ENCODE data around the gene ERN1. TPM values are rescaled to one million over a fixed set of nuclear protein-coding genes. Genes with fewer than 3 reads are reported as not detected.

The ERN1 gene
- total and polyA plus RNA-seq, 4 donors = 8.3 to 34.2 (median 19.4) TPM

DNA sequence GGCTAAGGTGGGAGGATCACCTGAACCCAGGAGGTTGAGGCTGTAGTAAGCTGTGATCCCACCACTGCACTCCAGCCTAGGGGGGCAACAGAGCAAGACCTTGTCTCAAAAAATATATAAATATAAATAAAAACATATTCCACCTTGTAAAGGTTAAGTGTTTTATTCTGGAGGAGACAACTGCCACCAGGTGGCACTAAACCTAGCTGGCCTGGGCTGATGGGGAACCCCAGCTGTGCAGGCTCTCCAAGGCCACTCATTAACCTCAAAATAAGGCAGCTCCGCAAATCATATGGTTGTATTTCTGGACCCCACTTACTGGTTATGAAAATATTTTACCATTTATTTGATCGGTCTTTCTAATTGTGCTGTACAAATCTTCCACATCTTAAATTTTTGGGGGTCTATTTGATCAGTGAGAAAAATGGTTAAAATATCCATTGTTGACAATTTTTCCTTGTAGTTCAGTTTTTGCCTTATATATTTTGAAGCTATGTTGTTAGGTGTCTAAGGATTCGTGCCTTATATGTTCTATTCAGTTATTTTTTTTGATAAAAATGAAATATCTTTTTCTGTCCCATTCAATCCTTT lies 101.0 kb downstream of the ERN1 start:
- peak; percentile 67 to 71 (median 68) for DNase-seq

DNA sequence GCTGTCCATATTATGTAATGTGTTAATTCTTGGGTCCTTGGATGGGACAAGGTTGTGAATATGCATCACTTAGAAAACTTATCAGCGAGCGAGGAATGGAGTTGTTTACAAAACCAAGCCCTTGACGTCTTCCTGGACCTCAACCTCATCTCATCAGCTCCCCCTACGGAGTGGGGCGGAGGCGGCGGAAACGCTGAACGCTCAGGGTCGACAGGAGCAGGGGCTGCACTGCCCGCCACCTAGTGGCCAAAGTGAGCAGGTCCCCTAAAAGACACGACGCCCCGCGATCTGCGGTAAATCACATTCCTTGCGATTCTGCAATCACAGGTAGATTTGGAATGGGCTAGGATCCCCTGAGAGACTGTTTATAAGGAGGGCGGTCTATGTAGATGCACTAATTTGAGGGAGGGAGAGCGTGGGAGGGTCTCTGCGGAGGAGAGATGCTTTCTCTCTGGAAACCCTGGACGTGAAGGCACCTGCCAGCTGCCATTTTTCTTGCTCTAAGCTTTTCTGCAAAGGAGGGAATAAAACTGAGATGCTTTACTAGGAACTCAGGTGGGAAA lies 104.1 kb downstream of the ERN1 start:
- DNase-seq (peak; percentile 69 to 80 (median 76)), ATAC-seq (ENCODE audit: insufficient read depth, low FRiP score) (peak; percentile 78)
- no peaks in the 10 kb centered on the region for H3K9me3 ChIP-seq (ENCODE audit: control insufficient read depth in 4 of 4, insufficient read depth in 3 of 4, low read length in 3 of 4)
- peak overlapping the region in 1 of 2 donors; percentile 54 for H3K27ac ChIP-seq (ENCODE audit: low read depth in 1 of 2, low read length in 1 of 2)
- TF ChIP-seq, protein P1, sequence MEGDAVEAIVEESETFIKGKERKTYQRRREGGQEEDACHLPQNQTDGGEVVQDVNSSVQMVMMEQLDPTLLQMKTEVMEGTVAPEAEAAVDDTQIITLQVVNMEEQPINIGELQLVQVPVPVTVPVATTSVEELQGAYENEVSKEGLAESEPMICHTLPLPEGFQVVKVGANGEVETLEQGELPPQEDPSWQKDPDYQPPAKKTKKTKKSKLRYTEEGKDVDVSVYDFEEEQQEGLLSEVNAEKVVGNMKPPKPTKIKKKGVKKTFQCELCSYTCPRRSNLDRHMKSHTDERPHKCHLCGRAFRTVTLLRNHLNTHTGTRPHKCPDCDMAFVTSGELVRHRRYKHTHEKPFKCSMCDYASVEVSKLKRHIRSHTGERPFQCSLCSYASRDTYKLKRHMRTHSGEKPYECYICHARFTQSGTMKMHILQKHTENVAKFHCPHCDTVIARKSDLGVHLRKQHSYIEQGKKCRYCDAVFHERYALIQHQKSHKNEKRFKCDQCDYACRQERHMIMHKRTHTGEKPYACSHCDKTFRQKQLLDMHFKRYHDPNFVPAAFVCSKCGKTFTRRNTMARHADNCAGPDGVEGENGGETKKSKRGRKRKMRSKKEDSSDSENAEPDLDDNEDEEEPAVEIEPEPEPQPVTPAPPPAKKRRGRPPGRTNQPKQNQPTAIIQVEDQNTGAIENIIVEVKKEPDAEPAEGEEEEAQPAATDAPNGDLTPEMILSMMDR (IDR thresholded peaks at IDR 0.05; ENCODE audit: control extremely low read depth, extremely low read depth) = peak; percentile 91
- no peak overlapping the region for H3K9ac ChIP-seq (ENCODE audit: insufficient read depth in 1 of 2, low read length in 2 of 2)
- peaks cover 0 to 8% (median 0%) of the 10 kb centered on the region in 5 donors for H3K4me1 ChIP-seq (ENCODE audit: control insufficient read depth in 5 of 5, insufficient read depth in 5 of 5, low read length in 5 of 5)
- H3K36me3 ChIP-seq (ENCODE audit: control insufficient read depth in 4 of 4, insufficient read depth in 4 of 4, low read length in 4 of 4) = no peaks in the 10 kb centered on the region
- no peak overlapping the region for H3K4me3 ChIP-seq
- no peaks in the 10 kb centered on the region for H3K27me3 ChIP-seq (ENCODE audit: control insufficient read depth in 3 of 3, insufficient read depth in 3 of 3, low read length in 2 of 3)
- WGBS, 2 donors = 2 to 3% methylated on average over 21 of the region's 21 CpGs

More for the DNA sequence above, 101.0 kb downstream of the ERN1 start:
- Histone ChIP-seq H3K4me1 (ENCODE audit: control insufficient read depth in 5 of 5, insufficient read depth in 5 of 5, low read length in 5 of 5) (peaks cover 0 to 8% (median 0%) of the 10 kb centered on the region in 5 donors), H3K9ac (ENCODE audit: insufficient read depth in 1 of 2, low read length in 2 of 2) (no peak overlapping the region), H3K27me3 (ENCODE audit: control insufficient read depth in 3 of 3, insufficient read depth in 3 of 3, low read length in 2 of 3) (no peaks in the 10 kb centered on the region), H3K4me3 (no peak overlapping the region), H3K36me3 (ENCODE audit: control insufficient read depth in 4 of 4, insufficient read depth in 4 of 4, low read length in 4 of 4) (no peaks in the 10 kb centered on the region), H3K27ac (ENCODE audit: low read depth in 1 of 2, low read length in 1 of 2) (no peak overlapping the region), H3K9me3 (ENCODE audit: control insufficient read depth in 4 of 4, insufficient read depth in 3 of 4, low read length in 3 of 4) (no peaks in the 10 kb centered on the region)
- 11 to 23% methylated on average over 3 of the region's 3 CpGs for WGBS, 2 donors
- TF ChIP-seq, protein P1 (IDR thresholded peaks at IDR 0.05; ENCODE audit: control extremely low read depth, extremely low read depth) = peak; percentile 66
- ATAC-seq (ENCODE audit: insufficient read depth, low FRiP score) = peak; percentile 40

DNA sequence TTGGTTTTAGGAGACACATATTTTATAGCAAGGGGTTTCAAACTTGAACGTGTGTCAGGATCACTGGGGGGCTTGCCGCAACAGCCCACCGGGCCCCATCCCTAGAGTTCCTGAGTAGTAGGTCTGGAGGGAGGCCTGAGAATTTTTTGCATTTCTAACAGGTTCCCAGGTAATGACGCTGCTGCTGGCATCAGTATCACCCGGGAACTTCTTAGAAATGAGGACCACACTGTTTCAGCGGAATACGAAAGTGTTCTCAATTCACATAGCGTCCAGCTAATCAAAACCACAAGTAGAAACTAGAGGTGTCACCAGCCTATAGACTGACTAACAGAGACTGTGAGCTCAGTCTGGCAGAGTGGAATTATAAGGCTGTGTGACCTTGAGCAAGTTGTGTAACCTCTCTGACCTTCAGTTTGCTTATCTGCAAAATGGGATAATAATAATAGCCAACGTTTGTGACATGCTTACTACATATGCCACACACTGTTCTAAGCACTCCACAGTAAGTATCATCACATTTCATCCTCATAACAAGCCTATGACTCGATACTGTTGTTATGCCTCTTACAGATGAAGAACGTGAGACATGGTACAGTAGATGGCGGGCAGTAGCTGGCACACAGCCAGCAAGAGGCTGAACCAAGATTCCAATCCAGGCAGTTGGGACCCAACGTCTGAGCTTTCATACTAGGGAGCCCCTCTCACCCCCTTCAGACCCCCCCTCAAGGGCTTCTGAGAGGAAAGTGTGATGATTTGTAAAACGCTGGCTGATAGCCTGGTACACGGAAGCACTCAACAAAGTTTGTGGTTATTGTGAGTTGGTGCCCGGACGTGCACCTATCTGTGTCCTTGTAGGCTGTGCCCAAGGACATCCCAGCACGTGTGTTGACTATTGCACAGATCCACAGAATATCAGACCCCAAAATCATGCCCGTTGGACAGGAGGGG lies 104.9 kb downstream of the ERN1 start:
- TF ChIP-seq, protein P1 (IDR thresholded peaks at IDR 0.05; ENCODE audit: control extremely low read depth, extremely low read depth) = no peak
- ATAC-seq (ENCODE audit: insufficient read depth, low FRiP score) (peak; percentile 22), DNase-seq (no peak)
- WGBS, 2 donors = 44 to 58% methylated on average over 19 of the region's 19 CpGs
- Histone ChIP-seq H3K27ac (ENCODE audit: low read depth in 1 of 2, low read length in 1 of 2) (peak overlapping the region in 1 of 2 donors; percentile 54), H3K9me3 (ENCODE audit: control insufficient read depth in 4 of 4, insufficient read depth in 3 of 4, low read length in 3 of 4) (no peaks in the 10 kb centered on the region), H3K4me1 (ENCODE audit: control insufficient read depth in 5 of 5, insufficient read depth in 5 of 5, low read length in 5 of 5) (peaks cover 0 to 10% (median 6%) of the 10 kb centered on the region in 5 donors), H3K27me3 (ENCODE audit: control insufficient read depth in 3 of 3, insufficient read depth in 3 of 3, low read length in 2 of 3) (no peaks in the 10 kb centered on the region), H3K9ac (ENCODE audit: insufficient read depth in 1 of 2, low read length in 2 of 2) (no peak overlapping the region), H3K4me3 (no peak overlapping the region), H3K36me3 (ENCODE audit: control insufficient read depth in 4 of 4, insufficient read depth in 4 of 4, low read length in 4 of 4) (no peaks in the 10 kb centered on the region)
